G401.6 (cell line): ENCODE measurements around the gene OR10A2.
A peak's percentile ranks its signal among the peaks of the same experiment; 100 is the strongest.
"Not testable (repeated sequence)": the region's sequence is repeated elsewhere in the genome, so short reads cannot be mapped to it uniquely, and the experiment has no call there.

Experiments
- FAIRE-seq: peaks from 2 replicates; lab custom pipeline; 2012; peaks lifted over from hg19 to GRCh38; lab: Jason Lieb, UNC

The OR10A2 gene

GRCh38 chr11:6887711-6888110 is 24.9 kb downstream of the OR10A2 start:
- not testable (repeated sequence) for FAIRE-seq

GRCh38 chr11:6888830-6889229 is 26.0 kb downstream of the OR10A2 start:
- no peak for FAIRE-seq

GRCh38 chr11:6889835-6890234 is 27.0 kb downstream of the OR10A2 start:
- FAIRE-seq = no peak

GRCh38 chr11:6892400-6892799 is 29.5 kb downstream of the OR10A2 start, which contains the start of gene OR2D2:
OR2D2 (minus strand) TSS chr11:6892500; CDS start chr11:6892500, 0 bp downstream.
- no peak for FAIRE-seq

GRCh38 chr11:6894097-6894496 is 31.2 kb downstream of the OR10A2 start:
- no peak for FAIRE-seq

- FAIRE-seq = no peak
Measured at GRCh38 chr11:6895010-6895409, 32.2 kb downstream of the OR10A2 start.

- no peak for FAIRE-seq
Measured at GRCh38 chr11:6898911-6899310, 36.1 kb downstream of the OR10A2 start.

- peak; percentile 75 for FAIRE-seq
Measured at GRCh38 chr11:6900327-6900999, 37.6 kb downstream of the OR10A2 start.

GRCh38 chr11:6904804-6905203 is 41.9 kb downstream of the OR10A2 start:
- not testable (repeated sequence) for FAIRE-seq

- FAIRE-seq = no peak
Measured at GRCh38 chr11:6911378-6911777, 48.5 kb downstream of the OR10A2 start.

- no peak for FAIRE-seq
Measured at GRCh38 chr11:6911948-6912347, 49.1 kb downstream of the OR10A2 start.

- FAIRE-seq = no peak
Measured at GRCh38 chr11:6919698-6920097, 56.8 kb downstream of the OR10A2 start.

GRCh38 chr11:6920702-6921101 is 57.8 kb downstream of the OR10A2 start, which contains the start of gene OR2D3:
OR2D3 (plus strand) TSS chr11:6921002; CDS start chr11:6921002, 0 bp downstream.
- no peak for FAIRE-seq
